ENCODE data around the gene NUDT3.

DNA sequence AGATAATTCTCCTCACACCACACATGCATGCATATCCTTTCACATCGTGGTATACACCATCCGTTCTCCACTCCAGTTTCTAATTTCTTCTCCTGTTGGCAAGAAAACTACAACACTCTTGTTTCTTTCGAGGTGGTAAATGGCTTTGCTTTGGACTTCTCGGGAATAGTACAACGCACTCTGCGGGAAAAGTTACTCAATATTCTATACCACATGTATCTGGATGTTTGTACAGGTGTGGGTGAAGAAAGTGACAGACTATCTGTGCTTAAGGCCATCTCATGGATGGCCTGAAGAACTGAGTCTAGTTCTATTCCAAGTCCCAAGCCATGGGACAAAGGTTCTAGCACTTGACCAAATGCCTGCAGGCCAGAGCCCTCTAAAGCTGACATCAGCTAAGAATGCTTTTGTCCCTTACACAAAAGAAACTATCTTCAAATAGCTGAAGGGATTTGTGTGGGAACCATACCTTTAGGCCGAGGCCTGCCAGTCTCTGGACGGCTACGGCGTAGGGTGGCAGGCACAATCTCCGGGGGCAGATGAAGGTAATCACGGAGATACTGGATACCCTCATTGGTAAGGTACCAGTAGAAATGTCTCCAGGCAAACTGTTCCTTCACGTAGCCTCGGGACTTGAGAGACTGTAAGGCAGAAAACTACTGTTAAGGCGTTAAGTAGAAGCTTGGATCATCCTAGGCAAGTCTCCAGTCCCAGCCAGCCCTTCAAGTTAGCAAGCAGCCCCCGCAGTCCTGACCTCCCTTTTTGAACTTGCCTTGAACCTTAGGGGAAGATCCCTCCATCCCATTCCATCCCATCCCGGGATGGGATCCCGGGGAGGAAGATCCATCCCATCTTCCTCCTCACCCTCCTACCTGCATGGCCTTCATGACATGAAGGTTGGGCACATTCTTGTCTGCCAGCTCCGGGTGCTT is 32.0 kb upstream of the NUDT3 start:
- TF ChIP-seq, protein P1, sequence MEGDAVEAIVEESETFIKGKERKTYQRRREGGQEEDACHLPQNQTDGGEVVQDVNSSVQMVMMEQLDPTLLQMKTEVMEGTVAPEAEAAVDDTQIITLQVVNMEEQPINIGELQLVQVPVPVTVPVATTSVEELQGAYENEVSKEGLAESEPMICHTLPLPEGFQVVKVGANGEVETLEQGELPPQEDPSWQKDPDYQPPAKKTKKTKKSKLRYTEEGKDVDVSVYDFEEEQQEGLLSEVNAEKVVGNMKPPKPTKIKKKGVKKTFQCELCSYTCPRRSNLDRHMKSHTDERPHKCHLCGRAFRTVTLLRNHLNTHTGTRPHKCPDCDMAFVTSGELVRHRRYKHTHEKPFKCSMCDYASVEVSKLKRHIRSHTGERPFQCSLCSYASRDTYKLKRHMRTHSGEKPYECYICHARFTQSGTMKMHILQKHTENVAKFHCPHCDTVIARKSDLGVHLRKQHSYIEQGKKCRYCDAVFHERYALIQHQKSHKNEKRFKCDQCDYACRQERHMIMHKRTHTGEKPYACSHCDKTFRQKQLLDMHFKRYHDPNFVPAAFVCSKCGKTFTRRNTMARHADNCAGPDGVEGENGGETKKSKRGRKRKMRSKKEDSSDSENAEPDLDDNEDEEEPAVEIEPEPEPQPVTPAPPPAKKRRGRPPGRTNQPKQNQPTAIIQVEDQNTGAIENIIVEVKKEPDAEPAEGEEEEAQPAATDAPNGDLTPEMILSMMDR (IDR thresholded peaks at IDR 0.05) = no peak
- no peak for TF ChIP-seq EP300 (IDR thresholded peaks at IDR 0.05)
- no peak for TF ChIP-seq POLR2A (IDR thresholded peaks at IDR 0.05)
